ENCODE measurements around the gene DPP7.

Gene DPP7

DNA sequence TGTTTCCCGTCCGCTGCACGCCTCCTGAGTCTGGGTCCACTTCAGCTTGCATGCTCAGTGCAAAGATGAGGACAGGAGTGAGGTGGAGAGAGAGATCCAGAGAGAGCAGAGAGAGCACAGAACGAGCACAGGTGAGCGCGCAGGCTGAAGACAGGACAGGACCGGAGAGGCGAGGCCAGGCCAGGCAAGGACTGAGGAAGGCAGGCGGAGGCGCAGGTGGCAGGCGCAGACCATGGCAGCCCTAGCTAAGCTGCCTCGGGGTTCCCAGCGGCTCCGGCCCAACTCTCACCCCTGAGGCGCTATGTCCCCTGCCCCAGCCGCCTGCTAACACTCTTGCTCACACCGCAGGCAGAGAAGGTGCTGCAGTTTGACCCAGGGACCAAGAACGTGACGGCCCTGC, 34.1 kb upstream of the DPP7 start:
- TF ChIP-seq, protein P1, sequence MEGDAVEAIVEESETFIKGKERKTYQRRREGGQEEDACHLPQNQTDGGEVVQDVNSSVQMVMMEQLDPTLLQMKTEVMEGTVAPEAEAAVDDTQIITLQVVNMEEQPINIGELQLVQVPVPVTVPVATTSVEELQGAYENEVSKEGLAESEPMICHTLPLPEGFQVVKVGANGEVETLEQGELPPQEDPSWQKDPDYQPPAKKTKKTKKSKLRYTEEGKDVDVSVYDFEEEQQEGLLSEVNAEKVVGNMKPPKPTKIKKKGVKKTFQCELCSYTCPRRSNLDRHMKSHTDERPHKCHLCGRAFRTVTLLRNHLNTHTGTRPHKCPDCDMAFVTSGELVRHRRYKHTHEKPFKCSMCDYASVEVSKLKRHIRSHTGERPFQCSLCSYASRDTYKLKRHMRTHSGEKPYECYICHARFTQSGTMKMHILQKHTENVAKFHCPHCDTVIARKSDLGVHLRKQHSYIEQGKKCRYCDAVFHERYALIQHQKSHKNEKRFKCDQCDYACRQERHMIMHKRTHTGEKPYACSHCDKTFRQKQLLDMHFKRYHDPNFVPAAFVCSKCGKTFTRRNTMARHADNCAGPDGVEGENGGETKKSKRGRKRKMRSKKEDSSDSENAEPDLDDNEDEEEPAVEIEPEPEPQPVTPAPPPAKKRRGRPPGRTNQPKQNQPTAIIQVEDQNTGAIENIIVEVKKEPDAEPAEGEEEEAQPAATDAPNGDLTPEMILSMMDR (conservative IDR thresholded peaks at IDR 0.05; ENCODE audit: low read length), result no peak
- no peak for TF ChIP-seq EZH2phosphoT487 (IDR thresholded peaks at IDR 0.05; ENCODE audit: borderline replicate concordance)
- no peak overlapping the region for H3K9ac ChIP-seq (ENCODE audit: low read depth, low read length, poor library complexity, severe bottlenecking)

GRCh38 chr9:137148242-137148641, 33.7 kb upstream of the DPP7 start:
- no peaks in the 10 kb centered on the region for H3K79me2 ChIP-seq (ENCODE audit: insufficient read depth, low read length)
- no peak overlapping the region for H3K4me3 ChIP-seq (ENCODE audit: low read length, poor library complexity, severe bottlenecking)
- no peaks in the 10 kb centered on the region for H3K9me2 ChIP-seq (replicated peaks; ENCODE audit: low read depth, low read length)
- TF ChIP-seq, protein P1 (conservative IDR thresholded peaks at IDR 0.05; ENCODE audit: low read length), result no peak
- TF ChIP-seq EZH2phosphoT487 (IDR thresholded peaks at IDR 0.05; ENCODE audit: borderline replicate concordance), result no peak
- no peak overlapping the region for H3K9ac ChIP-seq (ENCODE audit: low read depth, low read length, poor library complexity, severe bottlenecking)
- no peaks in the 10 kb centered on the region for H3K4me1 ChIP-seq (ENCODE audit: insufficient read depth, low read length, poor library complexity, severe bottlenecking)
- H2AFZ ChIP-seq (ENCODE audit: low read length), result no peak overlapping the region
- no peaks in the 10 kb centered on the region for H4K20me1 ChIP-seq (ENCODE audit: insufficient read depth, low read length, poor library complexity, severe bottlenecking)
- H3K4me2 ChIP-seq (ENCODE audit: low read depth, low read length, poor library complexity, severe bottlenecking), result no peak overlapping the region
- 0 out of 2 replicates have a peak, but pooled peaks cover 4% of the 10 kb centered on the region for H3F3A ChIP-seq (ENCODE audit: low read depth)
- H3K9me3 ChIP-seq (ENCODE audit: insufficient read depth, low read depth, low read length), result no peaks in the 10 kb centered on the region
- no peaks in the 10 kb centered on the region for H3K36me3 ChIP-seq (ENCODE audit: insufficient read depth, low read length)
- H3K27me3 ChIP-seq (ENCODE audit: insufficient read depth, low read length, poor library complexity, severe bottlenecking), result no peaks in the 10 kb centered on the region

More for the DNA sequence above, 34.1 kb upstream of the DPP7 start:
- no peaks in the 10 kb centered on the region for H4K20me1 ChIP-seq (ENCODE audit: insufficient read depth, low read length, poor library complexity, severe bottlenecking)
- H3K36me3 ChIP-seq (ENCODE audit: insufficient read depth, low read length), result no peaks in the 10 kb centered on the region
- H3K4me2 ChIP-seq (ENCODE audit: low read depth, low read length, poor library complexity, severe bottlenecking), result no peak overlapping the region
- no peak overlapping the region for H2AFZ ChIP-seq (ENCODE audit: low read length)
- no peaks in the 10 kb centered on the region for H3K9me2 ChIP-seq (replicated peaks; ENCODE audit: low read depth, low read length)
- no peaks in the 10 kb centered on the region for H3K9me3 ChIP-seq (ENCODE audit: insufficient read depth, low read depth, low read length)
- no peak overlapping the region for H3K4me3 ChIP-seq (ENCODE audit: low read length, poor library complexity, severe bottlenecking)
- H3K4me1 ChIP-seq (ENCODE audit: insufficient read depth, low read length, poor library complexity, severe bottlenecking), result no peaks in the 10 kb centered on the region
- 0 out of 2 replicates have a peak, but pooled peaks cover 4% of the 10 kb centered on the region for H3F3A ChIP-seq (ENCODE audit: low read depth)
- no peaks in the 10 kb centered on the region for H3K79me2 ChIP-seq (ENCODE audit: insufficient read depth, low read length)
- no peaks in the 10 kb centered on the region for H3K27me3 ChIP-seq (ENCODE audit: insufficient read depth, low read length, poor library complexity, severe bottlenecking)

- Histone ChIP-seq H3K36me3 (ENCODE audit: insufficient read depth, low read length) (no peaks in the 10 kb centered on the region), H3F3A (ENCODE audit: low read depth) (0 out of 2 replicates have a peak, but pooled peaks cover 4% of the 10 kb centered on the region), H3K9me3 (ENCODE audit: insufficient read depth, low read depth, low read length) (no peaks in the 10 kb centered on the region), H3K4me3 (ENCODE audit: low read length, poor library complexity, severe bottlenecking) (no peak overlapping the region), H4K20me1 (ENCODE audit: insufficient read depth, low read length, poor library complexity, severe bottlenecking) (no peaks in the 10 kb centered on the region), H3K9me2 (replicated peaks; ENCODE audit: low read depth, low read length) (no peaks in the 10 kb centered on the region), H3K9ac (ENCODE audit: low read depth, low read length, poor library complexity, severe bottlenecking) (no peak overlapping the region), H3K27me3 (ENCODE audit: insufficient read depth, low read length, poor library complexity, severe bottlenecking) (no peaks in the 10 kb centered on the region), H3K79me2 (ENCODE audit: insufficient read depth, low read length) (no peaks in the 10 kb centered on the region), H3K4me1 (ENCODE audit: insufficient read depth, low read length, poor library complexity, severe bottlenecking) (no peaks in the 10 kb centered on the region), H2AFZ (ENCODE audit: low read length) (no peak overlapping the region), H3K4me2 (ENCODE audit: low read depth, low read length, poor library complexity, severe bottlenecking) (no peak overlapping the region)
- no peak for TF ChIP-seq EZH2phosphoT487 (IDR thresholded peaks at IDR 0.05; ENCODE audit: borderline replicate concordance)
- TF ChIP-seq, protein P1 (conservative IDR thresholded peaks at IDR 0.05; ENCODE audit: low read length), result no peak
These were observed 33.2 kb upstream of the DPP7 start for GRCh38 chr9:137147793-137148160.

Measured in Loucy (cell line).